LNCAP (cell line): ENCODE results near the gene RPRD2.

Experiments
- TF ChIP-seq, protein P1 (sequence below): fragments of 450-650 bp; IDR thresholded peaks from 2 replicates; pipeline ENCODE4 v1.5.1; 2017; ENCODE audit warnings: mild to moderate bottlenecking

The RPRD2 gene

DNA sequence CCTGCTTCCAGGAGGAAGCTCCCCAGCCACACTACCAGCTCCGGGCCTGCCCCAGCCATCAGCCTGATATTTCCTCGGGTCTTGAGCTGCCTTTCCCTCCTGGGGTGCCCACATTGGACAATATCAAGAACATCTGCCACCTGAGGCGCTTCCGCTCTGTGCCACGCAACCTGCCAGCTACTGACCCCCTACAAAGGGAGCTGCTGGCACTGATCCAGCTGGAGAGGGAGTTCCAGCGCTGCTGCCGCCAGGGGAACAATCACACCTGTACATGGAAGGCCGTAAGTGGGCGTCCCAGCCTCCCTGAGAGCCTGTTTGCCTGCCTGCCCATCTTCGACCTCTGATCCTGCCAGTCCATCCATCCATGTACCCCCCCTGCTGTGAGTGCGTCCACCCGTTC, 147.6 kb downstream of the RPRD2 start:
- TF ChIP-seq, protein P1, sequence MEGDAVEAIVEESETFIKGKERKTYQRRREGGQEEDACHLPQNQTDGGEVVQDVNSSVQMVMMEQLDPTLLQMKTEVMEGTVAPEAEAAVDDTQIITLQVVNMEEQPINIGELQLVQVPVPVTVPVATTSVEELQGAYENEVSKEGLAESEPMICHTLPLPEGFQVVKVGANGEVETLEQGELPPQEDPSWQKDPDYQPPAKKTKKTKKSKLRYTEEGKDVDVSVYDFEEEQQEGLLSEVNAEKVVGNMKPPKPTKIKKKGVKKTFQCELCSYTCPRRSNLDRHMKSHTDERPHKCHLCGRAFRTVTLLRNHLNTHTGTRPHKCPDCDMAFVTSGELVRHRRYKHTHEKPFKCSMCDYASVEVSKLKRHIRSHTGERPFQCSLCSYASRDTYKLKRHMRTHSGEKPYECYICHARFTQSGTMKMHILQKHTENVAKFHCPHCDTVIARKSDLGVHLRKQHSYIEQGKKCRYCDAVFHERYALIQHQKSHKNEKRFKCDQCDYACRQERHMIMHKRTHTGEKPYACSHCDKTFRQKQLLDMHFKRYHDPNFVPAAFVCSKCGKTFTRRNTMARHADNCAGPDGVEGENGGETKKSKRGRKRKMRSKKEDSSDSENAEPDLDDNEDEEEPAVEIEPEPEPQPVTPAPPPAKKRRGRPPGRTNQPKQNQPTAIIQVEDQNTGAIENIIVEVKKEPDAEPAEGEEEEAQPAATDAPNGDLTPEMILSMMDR: no peak

DNA sequence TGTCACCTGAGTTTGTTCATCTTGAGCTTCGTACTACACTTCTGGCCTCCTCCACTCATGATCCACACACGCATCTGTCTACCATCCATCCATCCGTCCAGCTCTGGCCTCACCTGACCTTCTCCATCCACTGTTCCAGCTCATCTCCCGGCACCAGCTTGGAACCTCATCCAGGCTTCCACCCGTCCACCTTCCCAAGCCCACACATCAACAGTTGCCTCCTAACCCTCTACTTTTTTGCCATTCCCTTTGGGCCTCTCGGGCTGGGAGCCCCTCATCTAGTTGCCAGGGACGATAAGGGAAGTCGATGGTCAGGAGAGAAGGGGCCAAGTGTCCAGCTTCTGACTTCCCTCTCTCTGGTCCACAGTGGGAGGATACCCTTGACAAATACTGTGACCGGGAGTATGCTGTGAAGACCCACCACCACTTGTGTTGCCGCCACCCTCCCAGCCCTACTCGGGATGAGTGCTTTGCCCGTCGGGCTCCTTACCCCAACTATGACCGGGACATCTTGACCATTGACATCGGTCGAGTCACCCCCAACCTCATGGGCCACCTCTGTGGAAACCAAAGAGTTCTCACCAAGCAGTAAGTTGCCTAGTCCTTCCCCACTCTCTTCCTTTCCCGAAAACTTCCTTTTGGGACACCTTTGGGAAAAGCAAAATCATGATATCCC, 148.2 kb downstream of the RPRD2 start:
- TF ChIP-seq, protein P1: no peak

DNA sequence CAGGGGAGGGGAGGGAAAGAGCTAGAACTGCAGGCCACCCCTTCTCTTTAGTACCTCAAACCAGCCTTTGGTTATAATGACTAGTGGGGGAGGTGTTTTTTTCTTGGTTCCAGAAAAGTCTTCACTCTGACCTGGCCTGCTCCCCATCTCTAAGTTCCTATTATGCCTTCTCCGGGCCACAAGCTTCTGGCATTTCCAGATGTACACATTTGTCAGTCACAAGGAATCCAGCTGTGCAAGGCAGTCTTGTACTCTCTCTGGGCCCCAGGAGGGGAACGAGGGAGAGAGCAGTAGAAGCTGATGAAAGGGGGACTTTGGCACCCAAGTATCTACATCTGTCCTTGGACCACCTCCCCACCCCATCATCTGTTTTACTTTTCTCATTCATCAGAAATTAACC, 148.9 kb downstream of the RPRD2 start:
- TF ChIP-seq, protein P1: no peak

DNA sequence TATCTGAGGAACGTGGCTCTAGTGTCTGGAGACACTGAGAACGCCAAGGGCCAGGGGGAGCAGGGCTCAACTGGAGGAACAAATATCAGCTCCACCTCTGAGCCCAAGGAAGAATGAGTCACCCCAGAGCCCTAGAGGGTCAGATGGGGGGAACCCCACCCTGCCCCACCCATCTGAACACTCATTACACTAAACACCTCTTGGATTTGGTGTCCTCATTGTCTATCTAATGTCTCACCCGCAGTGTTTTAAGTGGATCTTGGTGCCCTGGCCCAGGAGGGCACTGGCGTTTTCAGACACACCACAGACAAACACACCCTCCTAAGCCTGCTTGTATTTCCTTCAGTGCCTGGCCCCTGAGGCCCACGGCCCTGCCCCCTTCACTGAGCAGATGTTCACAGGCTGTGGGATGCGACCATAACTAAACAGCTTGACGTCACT, 149.4 kb downstream of the RPRD2 start:
- TF ChIP-seq, protein P1: no peak

DNA sequence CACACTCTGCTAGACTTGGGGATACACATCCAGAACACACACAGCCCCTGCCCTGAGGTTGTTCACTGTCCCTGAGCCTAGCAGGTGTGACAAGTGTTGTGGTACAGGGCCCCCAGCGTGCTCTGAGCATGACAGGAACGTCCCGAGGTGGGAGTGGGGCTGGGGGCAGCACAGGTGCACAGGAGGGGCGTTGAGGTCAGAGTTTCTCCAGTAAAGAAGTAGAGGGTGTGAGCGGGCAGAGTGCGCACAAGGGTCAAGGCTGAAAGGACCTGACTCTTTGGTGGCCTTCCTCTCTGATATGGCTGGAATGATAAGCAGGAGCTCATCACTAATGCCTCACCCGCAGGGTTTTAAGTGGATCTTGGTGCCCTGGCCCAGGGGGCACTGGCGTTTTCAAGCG, 150.3 kb downstream of the RPRD2 start:
- TF ChIP-seq, protein P1: no peak

DNA sequence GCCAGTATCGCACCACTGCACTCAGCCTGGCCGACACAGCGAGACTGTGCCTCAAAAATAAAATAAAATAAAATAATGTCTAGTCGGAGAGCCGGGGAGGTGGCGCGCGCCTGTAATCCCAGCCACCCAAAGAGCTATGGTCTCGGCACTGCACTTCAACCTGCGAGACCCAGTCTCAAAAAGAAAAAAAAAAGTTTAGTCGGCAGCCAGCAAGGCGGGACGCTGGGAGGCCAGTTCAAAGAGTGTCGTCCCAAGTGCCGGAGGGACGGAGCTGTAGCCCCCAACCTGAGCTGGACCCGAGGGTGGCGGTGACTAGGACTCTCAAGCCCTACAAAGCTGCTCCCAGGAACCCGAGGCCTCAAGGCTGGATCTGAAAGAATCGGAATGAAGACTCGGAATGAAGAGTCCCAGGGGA, 151.0 kb downstream of the RPRD2 start:
- TF ChIP-seq, protein P1: no peak

DNA sequence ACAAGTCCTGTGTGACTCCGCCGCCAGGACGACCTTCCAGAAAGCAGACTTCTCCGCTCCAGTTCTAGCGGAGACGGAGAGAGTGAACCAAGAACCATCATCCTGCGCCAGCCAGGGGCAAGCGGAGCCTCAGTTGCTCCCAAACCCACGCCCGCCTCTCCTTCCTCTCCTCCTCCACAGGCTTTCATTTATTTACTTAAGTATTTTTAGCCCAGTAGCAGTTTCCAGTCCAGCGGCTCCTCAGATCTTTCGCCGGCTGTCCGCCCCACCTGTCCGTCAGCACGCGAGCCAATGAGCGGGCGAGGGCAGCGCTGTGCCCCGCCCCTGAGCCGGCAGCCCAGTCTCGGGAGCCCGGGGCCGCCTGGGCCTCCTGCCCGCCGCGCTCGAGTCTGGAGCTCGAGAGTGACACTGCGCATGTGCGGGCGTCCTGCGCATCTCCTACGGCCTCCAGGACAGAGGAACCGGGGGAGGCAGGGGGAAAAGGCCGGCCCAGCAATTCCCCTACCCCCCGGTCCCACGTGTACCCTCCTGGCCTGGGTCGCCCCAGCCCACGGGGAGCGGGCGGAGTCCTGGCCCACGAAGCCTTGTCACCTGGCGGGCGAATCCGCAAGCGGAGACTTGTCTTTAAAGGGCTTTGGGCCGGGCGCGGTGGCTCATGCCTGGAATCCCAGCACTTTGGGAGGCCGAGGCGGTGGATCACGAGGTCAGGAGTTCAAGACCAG, 151.5 kb downstream of the RPRD2 start, which contains the start of gene FALEC:
FALEC (plus strand) TSS at position 425 of the 722 bp plus-strand sequence.
- TF ChIP-seq, protein P1: no peak
